Panc1 (cell line): ENCODE measurements around the gene QRICH1.

Experiments
- CTCF ChIP-seq: fragments of 450-650 bp; IDR thresholded peaks from 2 replicates; pipeline ENCODE4 v1.5.1; 2017; ENCODE audit warnings: mild to moderate bottlenecking
- POLR2AphosphoS5 ChIP-seq: IDR thresholded peaks from 2 replicates; pipeline ENCODE4 v1.6.1; 2012; ENCODE audit warnings: mild to moderate bottlenecking, low read depth, low read length, moderate library complexity

- TF ChIP-seq CTCF: no peak
- no peak for TF ChIP-seq POLR2AphosphoS5
Observed at GRCh38 chr3:49023775-49024174, 70.1 kb downstream of the QRICH1 start.
